IPS-18a (cell line): ENCODE data around the gene CADM2.

ENCODE experiments used
- H3K27ac ChIP-seq: one replicate; pipeline ENCODE4 v1.5.1; 2013; ENCODE audit warnings: low read length
- H3K27me3 ChIP-seq: one replicate; pipeline ENCODE4 v1.6.1; 2013; ENCODE audit warnings: mild to moderate bottlenecking, low read length; ENCODE audit not compliant: control insufficient read depth, insufficient read depth
- H3K36me3 ChIP-seq: one replicate; pipeline ENCODE4 v1.6.1; 2013; ENCODE audit warnings: low read depth, low read length; ENCODE audit not compliant: control insufficient read depth
- H3K4me1 ChIP-seq: one replicate; pipeline ENCODE4 v1.6.1; 2013; ENCODE audit warnings: low read depth, low read length; ENCODE audit not compliant: control insufficient read depth
- H3K4me3 ChIP-seq: one replicate; pipeline ENCODE4 v1.5.1; 2013; ENCODE audit warnings: low read length
- H3K9ac ChIP-seq: one replicate; pipeline ENCODE4 v1.6.1; 2013; ENCODE audit warnings: mild to moderate bottlenecking, low read length, moderate library complexity
- H3K9me3 ChIP-seq: one replicate; pipeline ENCODE4 v1.6.1; 2013; ENCODE audit warnings: low read depth, low read length; ENCODE audit not compliant: control insufficient read depth

CADM2 gene

GRCh38 chr3:86046436-86047136 lies 1087.8 kb downstream of the CADM2 start:
- Histone ChIP-seq H3K9ac (no peak overlapping the region), H3K4me3 (no peak overlapping the region), H3K36me3 (no peaks in the 10 kb centered on the region), H3K9me3 (no peaks in the 10 kb centered on the region), H3K27ac (no peak overlapping the region), H3K27me3 (no peaks in the 10 kb centered on the region), H3K4me1 (no peaks in the 10 kb centered on the region)

GRCh38 chr3:86047161-86047560 lies 1088.4 kb downstream of the CADM2 start:
- no peaks in the 10 kb centered on the region for H3K36me3 ChIP-seq
- no peak overlapping the region for H3K27ac ChIP-seq
- H3K9ac ChIP-seq: no peak overlapping the region
- H3K9me3 ChIP-seq: no peaks in the 10 kb centered on the region
- H3K4me3 ChIP-seq: no peak overlapping the region
- no peaks in the 10 kb centered on the region for H3K27me3 ChIP-seq
- H3K4me1 ChIP-seq: no peaks in the 10 kb centered on the region

- no peaks in the 10 kb centered on the region for H3K4me1 ChIP-seq
- H3K27me3 ChIP-seq: no peaks in the 10 kb centered on the region
- no peak overlapping the region for H3K27ac ChIP-seq
- no peaks in the 10 kb centered on the region for H3K9me3 ChIP-seq
- no peaks in the 10 kb centered on the region for H3K36me3 ChIP-seq
- no peak overlapping the region for H3K9ac ChIP-seq
- no peak overlapping the region for H3K4me3 ChIP-seq
Measured at GRCh38 chr3:86051058-86051457, 1092.3 kb downstream of the CADM2 start.

- Histone ChIP-seq H3K36me3 (no peaks in the 10 kb centered on the region), H3K27me3 (no peaks in the 10 kb centered on the region), H3K9me3 (no peaks in the 10 kb centered on the region), H3K27ac (no peak overlapping the region), H3K4me1 (no peaks in the 10 kb centered on the region), H3K4me3 (no peak overlapping the region), H3K9ac (no peak overlapping the region)
Measured at GRCh38 chr3:86056032-86056431, 1097.2 kb downstream of the CADM2 start.

- Histone ChIP-seq H3K9ac (no peak overlapping the region), H3K4me3 (no peak overlapping the region), H3K36me3 (no peaks in the 10 kb centered on the region), H3K4me1 (no peaks in the 10 kb centered on the region), H3K9me3 (no peaks in the 10 kb centered on the region), H3K27me3 (no peaks in the 10 kb centered on the region), H3K27ac (no peak overlapping the region)
Measured at GRCh38 chr3:86056962-86057361, 1098.2 kb downstream of the CADM2 start.

GRCh38 chr3:86073799-86074198 lies 1115.0 kb downstream of the CADM2 start:
- Histone ChIP-seq H3K4me1 (no peaks in the 10 kb centered on the region), H3K36me3 (no peaks in the 10 kb centered on the region), H3K27ac (no peak overlapping the region), H3K27me3 (no peaks in the 10 kb centered on the region), H3K9ac (no peak overlapping the region), H3K9me3 (no peaks in the 10 kb centered on the region), H3K4me3 (no peak overlapping the region)

- no peaks in the 10 kb centered on the region for H3K36me3 ChIP-seq
- peaks cover 4% of the 10 kb centered on the region for H3K9me3 ChIP-seq
- no peaks in the 10 kb centered on the region for H3K4me1 ChIP-seq
- no peak overlapping the region for H3K27ac ChIP-seq
- no peak overlapping the region for H3K4me3 ChIP-seq
- H3K9ac ChIP-seq: no peak overlapping the region
- H3K27me3 ChIP-seq: no peaks in the 10 kb centered on the region
Measured at GRCh38 chr3:86087160-86087871, 1128.5 kb downstream of the CADM2 start.

GRCh38 chr3:86104154-86104553 lies 1145.4 kb downstream of the CADM2 start:
- H3K4me3 ChIP-seq: no peak overlapping the region
- H3K27me3 ChIP-seq: no peaks in the 10 kb centered on the region
- H3K4me1 ChIP-seq: peaks cover 17% of the 10 kb centered on the region
- no peak overlapping the region for H3K9ac ChIP-seq
- H3K9me3 ChIP-seq: peaks cover 3% of the 10 kb centered on the region
- H3K36me3 ChIP-seq: no peaks in the 10 kb centered on the region
- H3K27ac ChIP-seq: no peak overlapping the region

- Histone ChIP-seq H3K9ac (no peak overlapping the region), H3K9me3 (peaks cover 4% of the 10 kb centered on the region), H3K27me3 (no peaks in the 10 kb centered on the region), H3K36me3 (no peaks in the 10 kb centered on the region), H3K4me3 (no peak overlapping the region), H3K27ac (no peak overlapping the region), H3K4me1 (peaks cover 11% of the 10 kb centered on the region)
Measured at GRCh38 chr3:86109434-86109833, 1150.6 kb downstream of the CADM2 start.
